ENCODE data around the gene BCAS3. TPM values are rescaled to one million over a fixed set of nuclear protein-coding genes. Genes with fewer than 3 reads are reported as not detected.

Gene BCAS3
- total and polyA plus RNA-seq, 5 donors from 2014 or later: 29.7 to 59.1 (median 33.9) TPM

- peaks cover 3% of the 10 kb centered on the region for H3K36me3 ChIP-seq (ENCODE audit: control insufficient read depth, insufficient read depth, low read length)
- DNase-seq (no peak), ATAC-seq (ENCODE audit: low read depth in 2 of 2) (no peak)
- no peaks in the 10 kb centered on the region for H3K9me3 ChIP-seq (ENCODE audit: control insufficient read depth in 2 of 2, low read length in 2 of 2)
- Mint-ChIP-seq H3K4me1 (peaks cover 0 to 3% (median 1%) of the 10 kb centered on the region in 4 donors), H3K4me3 (no peak overlapping the region), H3K9me3 (peaks cover 0 to 3% (median 1%) of the 10 kb centered on the region in 7 donors), H3K27me3 (no peaks in the 10 kb centered on the region), H3K36me3 (peaks cover 34% of the 10 kb centered on the region), H3K27ac (no peak overlapping the region)
- H3K27ac ChIP-seq (ENCODE audit: insufficient read depth, low read length, poor library complexity, severe bottlenecking): no peak overlapping the region
- no peaks in the 10 kb centered on the region for H3K4me1 ChIP-seq (ENCODE audit: control insufficient read depth, insufficient read depth, low read length, poor library complexity, severe bottlenecking)
- no peak overlapping the region for H3K4me3 ChIP-seq (ENCODE audit: low read depth, low read length)
- H3K27me3 ChIP-seq (ENCODE audit: control insufficient read depth, insufficient read depth, low read length): no peaks in the 10 kb centered on the region
Observed at GRCh38 chr17:61084260-61084659, 406.6 kb downstream of the BCAS3 start.

- Histone ChIP-seq H3K27me3 (ENCODE audit: control insufficient read depth, insufficient read depth, low read length) (no peaks in the 10 kb centered on the region), H3K4me3 (ENCODE audit: low read depth, low read length) (no peak overlapping the region), H3K27ac (ENCODE audit: insufficient read depth, low read length, poor library complexity, severe bottlenecking) (no peak overlapping the region), H3K9me3 (ENCODE audit: control insufficient read depth in 2 of 2, low read length in 2 of 2) (peaks cover under 1 to 3% of the 10 kb centered on the region in 2 experiments), H3K36me3 (ENCODE audit: control insufficient read depth, insufficient read depth, low read length) (peaks cover 3% of the 10 kb centered on the region), H3K4me1 (ENCODE audit: control insufficient read depth, insufficient read depth, low read length, poor library complexity, severe bottlenecking) (no peaks in the 10 kb centered on the region)
- Mint-ChIP-seq H3K4me1 (peaks cover 0 to 3% (median 1%) of the 10 kb centered on the region in 4 donors), H3K4me3 (no peak overlapping the region), H3K36me3 (peaks cover 36% of the 10 kb centered on the region), H3K27ac (no peak overlapping the region), H3K9me3 (peaks cover 2 to 12% (median 5%) of the 10 kb centered on the region in 7 donors), H3K27me3 (no peaks in the 10 kb centered on the region)
- ATAC-seq (ENCODE audit: low read depth in 2 of 2): no peak
- no peak for DNase-seq
Observed at GRCh38 chr17:61087024-61087423, 409.4 kb downstream of the BCAS3 start.

- peaks cover 33% of the 10 kb centered on the region for H3K36me3 Mint-ChIP-seq
- Histone ChIP-seq H3K36me3 (ENCODE audit: control insufficient read depth, insufficient read depth, low read length) (peaks cover 3% of the 10 kb centered on the region), H3K4me1 (ENCODE audit: control insufficient read depth, insufficient read depth, low read length, poor library complexity, severe bottlenecking) (no peaks in the 10 kb centered on the region), H3K4me3 (ENCODE audit: low read depth, low read length) (no peak overlapping the region), H3K9me3 (ENCODE audit: control insufficient read depth in 2 of 2, low read length in 2 of 2) (peaks cover 5 to 6% of the 10 kb centered on the region in 2 experiments), H3K27me3 (ENCODE audit: control insufficient read depth, insufficient read depth, low read length) (no peaks in the 10 kb centered on the region), H3K27ac (ENCODE audit: insufficient read depth, low read length, poor library complexity, severe bottlenecking) (no peak overlapping the region)
- no peak overlapping the region for H3K27ac Mint-ChIP-seq
- DNase-seq (no peak), ATAC-seq (ENCODE audit: low read depth in 2 of 2) (no peak)
- peaks cover 0 to 3% (median 0%) of the 10 kb centered on the region in 4 donors for H3K4me1 Mint-ChIP-seq
- no peak overlapping the region for H3K4me3 Mint-ChIP-seq
- peaks cover 0 to 17% (median 7%) of the 10 kb centered on the region in 7 donors for H3K9me3 Mint-ChIP-seq
- no peaks in the 10 kb centered on the region for H3K27me3 Mint-ChIP-seq
Observed at GRCh38 chr17:61088556-61088955, 410.9 kb downstream of the BCAS3 start.

DNA sequence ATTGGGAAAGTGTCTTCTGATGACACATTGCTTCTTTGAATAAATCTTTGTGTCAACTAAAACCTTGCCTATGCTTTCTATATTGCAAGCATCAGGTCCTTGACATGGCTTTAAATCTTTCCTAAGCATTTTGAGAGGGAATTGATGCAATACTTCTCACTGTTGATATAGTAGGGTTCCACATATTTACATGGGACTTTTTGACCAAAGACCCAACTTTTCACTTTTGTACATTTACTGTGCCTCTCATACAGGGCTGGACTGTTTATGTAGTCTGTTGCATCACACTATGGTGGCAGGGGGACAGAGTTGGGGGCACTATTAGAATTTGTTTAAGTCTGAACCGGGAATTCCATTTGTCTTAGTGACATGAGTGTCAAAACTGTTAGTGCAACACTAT is 413.4 kb downstream of the BCAS3 start:
- DNase-seq: no peak
- Histone ChIP-seq H3K27me3 (ENCODE audit: control insufficient read depth, insufficient read depth, low read length) (no peaks in the 10 kb centered on the region), H3K36me3 (ENCODE audit: control insufficient read depth, insufficient read depth, low read length) (no peaks in the 10 kb centered on the region), H3K4me1 (ENCODE audit: control insufficient read depth, insufficient read depth, low read length, poor library complexity, severe bottlenecking) (no peaks in the 10 kb centered on the region), H3K4me3 (ENCODE audit: low read depth, low read length) (no peak overlapping the region), H3K27ac (ENCODE audit: insufficient read depth, low read length, poor library complexity, severe bottlenecking) (no peak overlapping the region), H3K9me3 (ENCODE audit: control insufficient read depth in 2 of 2, low read length in 2 of 2) (peaks cover 5 to 6% of the 10 kb centered on the region in 2 experiments)
- peaks cover 0 to 17% (median 7%) of the 10 kb centered on the region in 7 donors for H3K9me3 Mint-ChIP-seq
- H3K27me3 Mint-ChIP-seq: no peaks in the 10 kb centered on the region
- no peak overlapping the region for H3K4me3 Mint-ChIP-seq
- peaks cover 0 to 3% (median 0%) of the 10 kb centered on the region in 4 donors for H3K4me1 Mint-ChIP-seq
- peak overlapping the region in 1 of 3 donors; percentile 11 for H3K27ac Mint-ChIP-seq
- ATAC-seq (ENCODE audit: low read depth in 2 of 2): no peak
- H3K36me3 Mint-ChIP-seq: peaks cover 22% of the 10 kb centered on the region

DNA sequence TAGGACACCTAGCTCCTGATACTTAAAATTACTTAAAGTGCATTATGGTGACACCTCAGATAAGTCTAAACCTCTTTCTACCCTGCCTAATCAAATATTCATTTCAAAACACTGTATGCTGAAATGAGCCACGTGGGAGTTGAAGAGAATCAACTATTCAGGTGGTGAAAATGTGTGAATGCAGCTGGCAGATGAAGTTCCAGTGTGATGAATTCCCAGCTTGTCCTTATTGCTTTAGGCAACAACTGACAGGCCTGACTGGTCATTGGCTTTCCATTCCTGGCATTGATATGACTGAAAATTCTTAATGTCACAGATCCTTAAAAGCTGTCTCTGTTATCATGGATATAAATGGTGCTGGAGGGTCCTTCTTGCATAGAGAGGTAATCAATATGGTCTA is 420.1 kb downstream of the BCAS3 start:
- Histone ChIP-seq H3K27me3 (ENCODE audit: control insufficient read depth, insufficient read depth, low read length) (no peaks in the 10 kb centered on the region), H3K9me3 (ENCODE audit: control insufficient read depth in 2 of 2, low read length in 2 of 2) (no peaks in the 10 kb centered on the region), H3K27ac (ENCODE audit: insufficient read depth, low read length, poor library complexity, severe bottlenecking) (no peak overlapping the region), H3K4me1 (ENCODE audit: control insufficient read depth, insufficient read depth, low read length, poor library complexity, severe bottlenecking) (no peaks in the 10 kb centered on the region), H3K36me3 (ENCODE audit: control insufficient read depth, insufficient read depth, low read length) (no peaks in the 10 kb centered on the region), H3K4me3 (ENCODE audit: low read depth, low read length) (no peak overlapping the region)
- Mint-ChIP-seq H3K4me3 (no peak overlapping the region), H3K9me3 (peaks cover 0 to 2% (median 0%) of the 10 kb centered on the region in 7 donors), H3K27me3 (no peaks in the 10 kb centered on the region), H3K36me3 (peaks cover 18% of the 10 kb centered on the region), H3K4me1 (no peaks in the 10 kb centered on the region), H3K27ac (no peak overlapping the region)
- ATAC-seq (ENCODE audit: low read depth in 2 of 2) (no peak), DNase-seq (no peak)

DNA sequence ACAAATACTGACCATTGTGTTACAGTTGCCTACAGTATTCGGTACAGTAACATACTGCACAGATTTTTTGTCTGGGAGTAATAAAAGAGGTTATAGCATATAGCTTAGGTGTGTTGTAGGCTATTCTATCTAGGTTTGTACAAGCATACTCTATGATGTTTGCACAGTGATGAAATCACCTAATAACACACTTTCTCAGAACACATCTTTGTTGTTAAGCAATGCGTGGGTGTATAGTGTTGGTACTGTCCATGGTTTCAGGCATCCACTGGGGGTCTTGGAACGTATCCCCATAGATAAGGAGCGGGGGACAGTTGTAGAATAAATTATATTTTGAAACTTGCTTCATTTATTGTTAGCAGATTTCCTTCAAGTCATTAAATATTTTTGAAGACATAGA is 428.7 kb downstream of the BCAS3 start:
- ATAC-seq (ENCODE audit: low read depth in 2 of 2): no peak
- peaks cover 17% of the 10 kb centered on the region for H3K36me3 Mint-ChIP-seq
- H3K27me3 ChIP-seq (ENCODE audit: control insufficient read depth, insufficient read depth, low read length): no peaks in the 10 kb centered on the region
- no peak overlapping the region for H3K4me3 Mint-ChIP-seq
- no peak overlapping the region for H3K27ac Mint-ChIP-seq
- DNase-seq: no peak
- peaks cover 0 to 2% (median 0%) of the 10 kb centered on the region in 7 donors for H3K9me3 Mint-ChIP-seq
- H3K4me3 ChIP-seq (ENCODE audit: low read depth, low read length): no peak overlapping the region
- no peak overlapping the region for H3K27ac ChIP-seq (ENCODE audit: insufficient read depth, low read length, poor library complexity, severe bottlenecking)
- H3K27me3 Mint-ChIP-seq: no peaks in the 10 kb centered on the region
- H3K36me3 ChIP-seq (ENCODE audit: control insufficient read depth, insufficient read depth, low read length): no peaks in the 10 kb centered on the region
- no peaks in the 10 kb centered on the region for H3K4me1 ChIP-seq (ENCODE audit: control insufficient read depth, insufficient read depth, low read length, poor library complexity, severe bottlenecking)
- H3K9me3 ChIP-seq (ENCODE audit: control insufficient read depth in 2 of 2, low read length in 2 of 2): no peaks in the 10 kb centered on the region
- peaks cover 0 to 8% (median 6%) of the 10 kb centered on the region in 4 donors for H3K4me1 Mint-ChIP-seq

- H3K27ac Mint-ChIP-seq: no peak overlapping the region
- H3K9me3 Mint-ChIP-seq: peaks cover 0 to 9% (median 6%) of the 10 kb centered on the region in 7 donors
Observed at GRCh38 chr17:61116577-61116976, 438.9 kb downstream of the BCAS3 start.

GRCh38 chr17:61117983-61118382 is 440.3 kb downstream of the BCAS3 start:
- DNase-seq (no peak), ATAC-seq (ENCODE audit: low read depth in 2 of 2) (no peak)
- Mint-ChIP-seq H3K9me3 (peaks cover 0 to 9% (median 6%) of the 10 kb centered on the region in 7 donors), H3K4me1 (peaks cover 0 to 3% (median 0%) of the 10 kb centered on the region in 4 donors), H3K4me3 (no peak overlapping the region), H3K27ac (no peak overlapping the region), H3K27me3 (no peaks in the 10 kb centered on the region), H3K36me3 (peaks cover 7% of the 10 kb centered on the region)
- H3K27me3 ChIP-seq (ENCODE audit: control insufficient read depth, insufficient read depth, low read length): peaks cover 1% of the 10 kb centered on the region
- H3K9me3 ChIP-seq (ENCODE audit: control insufficient read depth in 2 of 2, low read length in 2 of 2): peaks cover 5 to 10% of the 10 kb centered on the region in 2 experiments
- no peak overlapping the region for H3K27ac ChIP-seq (ENCODE audit: insufficient read depth, low read length, poor library complexity, severe bottlenecking)
- H3K36me3 ChIP-seq (ENCODE audit: control insufficient read depth, insufficient read depth, low read length): no peaks in the 10 kb centered on the region
- H3K4me1 ChIP-seq (ENCODE audit: control insufficient read depth, insufficient read depth, low read length, poor library complexity, severe bottlenecking): no peaks in the 10 kb centered on the region
- no peak overlapping the region for H3K4me3 ChIP-seq (ENCODE audit: low read depth, low read length)

More at GRCh38 chr17:61116577-61116976, 438.9 kb downstream of the BCAS3 start:
- DNase-seq (no peak), ATAC-seq (ENCODE audit: low read depth in 2 of 2) (no peak)
- Histone ChIP-seq H3K4me3 (ENCODE audit: low read depth, low read length) (no peak overlapping the region), H3K36me3 (ENCODE audit: control insufficient read depth, insufficient read depth, low read length) (no peaks in the 10 kb centered on the region), H3K27ac (ENCODE audit: insufficient read depth, low read length, poor library complexity, severe bottlenecking) (no peak overlapping the region), H3K9me3 (ENCODE audit: control insufficient read depth in 2 of 2, low read length in 2 of 2) (peaks cover 5 to 10% of the 10 kb centered on the region in 2 experiments), H3K27me3 (ENCODE audit: control insufficient read depth, insufficient read depth, low read length) (peaks cover 1% of the 10 kb centered on the region), H3K4me1 (ENCODE audit: control insufficient read depth, insufficient read depth, low read length, poor library complexity, severe bottlenecking) (no peaks in the 10 kb centered on the region)
- H3K4me3 Mint-ChIP-seq: no peak overlapping the region
- peaks cover 7% of the 10 kb centered on the region for H3K36me3 Mint-ChIP-seq
- H3K4me1 Mint-ChIP-seq: peaks cover 0 to 3% (median 0%) of the 10 kb centered on the region in 4 donors
- no peaks in the 10 kb centered on the region for H3K27me3 Mint-ChIP-seq
